GM12872 (cell line): ENCODE data around the gene GCHFR.

Source experiments
- TF ChIP-seq, protein P1 (sequence below): IDR thresholded peaks from 3 replicates; pipeline ENCODE4 v1.5.1; 2011; ENCODE audit warnings: low read depth, mild to moderate bottlenecking, low read length, moderate library complexity; ENCODE audit not compliant: insufficient read depth

Gene GCHFR

DNA sequence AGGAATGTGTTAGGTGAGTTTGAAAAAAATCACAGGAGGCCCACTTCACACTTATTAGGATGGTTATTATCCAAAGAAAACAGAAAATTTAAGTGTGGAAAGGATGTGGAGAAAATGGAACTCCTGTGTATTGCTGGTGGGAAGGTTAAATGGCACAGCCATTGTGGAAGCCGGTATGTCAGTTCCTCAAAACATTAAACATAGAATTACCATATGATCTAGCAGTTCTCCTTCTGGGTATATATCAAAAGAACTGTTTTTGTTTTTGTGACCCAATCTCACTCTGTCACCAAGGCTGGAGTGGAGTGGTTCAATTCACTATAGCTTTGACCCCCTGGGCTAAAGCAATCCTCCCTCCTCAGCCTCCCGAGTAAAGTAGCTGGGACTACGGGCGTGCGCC, 32.6 kb downstream of the GCHFR start:
- TF ChIP-seq, protein P1, sequence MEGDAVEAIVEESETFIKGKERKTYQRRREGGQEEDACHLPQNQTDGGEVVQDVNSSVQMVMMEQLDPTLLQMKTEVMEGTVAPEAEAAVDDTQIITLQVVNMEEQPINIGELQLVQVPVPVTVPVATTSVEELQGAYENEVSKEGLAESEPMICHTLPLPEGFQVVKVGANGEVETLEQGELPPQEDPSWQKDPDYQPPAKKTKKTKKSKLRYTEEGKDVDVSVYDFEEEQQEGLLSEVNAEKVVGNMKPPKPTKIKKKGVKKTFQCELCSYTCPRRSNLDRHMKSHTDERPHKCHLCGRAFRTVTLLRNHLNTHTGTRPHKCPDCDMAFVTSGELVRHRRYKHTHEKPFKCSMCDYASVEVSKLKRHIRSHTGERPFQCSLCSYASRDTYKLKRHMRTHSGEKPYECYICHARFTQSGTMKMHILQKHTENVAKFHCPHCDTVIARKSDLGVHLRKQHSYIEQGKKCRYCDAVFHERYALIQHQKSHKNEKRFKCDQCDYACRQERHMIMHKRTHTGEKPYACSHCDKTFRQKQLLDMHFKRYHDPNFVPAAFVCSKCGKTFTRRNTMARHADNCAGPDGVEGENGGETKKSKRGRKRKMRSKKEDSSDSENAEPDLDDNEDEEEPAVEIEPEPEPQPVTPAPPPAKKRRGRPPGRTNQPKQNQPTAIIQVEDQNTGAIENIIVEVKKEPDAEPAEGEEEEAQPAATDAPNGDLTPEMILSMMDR: no peak

DNA sequence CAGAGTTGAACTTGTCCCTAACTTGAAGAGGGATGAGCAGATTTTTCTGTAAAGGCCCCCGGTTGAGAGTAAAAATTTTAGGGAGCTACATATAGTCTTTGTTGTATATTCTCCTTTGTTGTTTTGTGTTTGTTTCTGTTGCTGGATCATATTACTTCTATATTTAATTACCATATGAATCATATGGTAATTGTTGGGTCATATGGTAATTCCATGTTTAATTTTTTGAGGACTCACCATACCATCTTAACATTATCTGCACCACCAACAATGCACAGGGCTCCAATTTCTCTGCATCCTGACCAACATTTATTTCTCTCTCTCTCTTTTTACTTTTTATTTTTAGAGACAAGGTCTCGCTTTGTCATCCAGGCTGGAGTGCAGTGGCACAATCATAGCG, 35.7 kb downstream of the GCHFR start:
- TF ChIP-seq, protein P1: no peak

DNA sequence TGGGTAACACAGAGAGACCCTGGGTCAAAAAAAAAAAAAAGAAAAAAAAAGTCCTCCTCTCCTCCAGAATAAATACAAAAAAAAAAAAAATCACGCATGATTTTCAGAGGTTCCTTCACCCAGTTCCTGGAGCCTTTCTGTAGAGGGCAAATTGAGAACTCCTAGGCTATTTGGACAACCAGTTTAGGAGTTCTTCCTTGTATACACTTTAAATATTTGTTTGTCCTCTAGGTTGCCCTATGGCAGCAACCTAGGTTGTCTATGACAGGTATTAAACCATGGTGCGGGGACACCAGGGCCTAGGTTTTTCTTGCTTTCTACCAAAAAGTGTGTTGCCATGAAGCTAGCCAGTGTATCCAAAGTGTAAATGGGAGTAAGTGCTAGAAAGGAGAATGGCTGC, 39.2 kb downstream of the GCHFR start:
- TF ChIP-seq, protein P1: no peak

DNA sequence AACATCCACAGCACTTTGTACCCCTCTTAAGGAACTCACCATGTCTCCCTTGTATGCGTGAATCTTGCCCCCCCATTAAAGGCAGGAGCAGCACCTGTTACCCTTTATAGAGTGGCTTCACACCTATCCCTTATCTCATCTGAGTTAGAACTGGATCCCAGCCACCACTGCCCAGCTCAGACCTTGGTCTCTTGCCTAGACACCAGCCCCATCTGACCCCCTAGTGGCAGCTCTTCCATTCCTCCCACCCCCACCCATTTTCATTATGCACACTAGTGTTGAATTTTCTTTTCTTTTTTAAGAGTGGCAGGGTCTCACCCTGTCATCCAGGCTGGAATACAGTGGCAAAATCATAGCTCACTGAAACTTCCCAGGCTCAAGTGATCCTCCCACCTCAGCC, 39.8 kb downstream of the GCHFR start:
- TF ChIP-seq, protein P1: no peak

DNA sequence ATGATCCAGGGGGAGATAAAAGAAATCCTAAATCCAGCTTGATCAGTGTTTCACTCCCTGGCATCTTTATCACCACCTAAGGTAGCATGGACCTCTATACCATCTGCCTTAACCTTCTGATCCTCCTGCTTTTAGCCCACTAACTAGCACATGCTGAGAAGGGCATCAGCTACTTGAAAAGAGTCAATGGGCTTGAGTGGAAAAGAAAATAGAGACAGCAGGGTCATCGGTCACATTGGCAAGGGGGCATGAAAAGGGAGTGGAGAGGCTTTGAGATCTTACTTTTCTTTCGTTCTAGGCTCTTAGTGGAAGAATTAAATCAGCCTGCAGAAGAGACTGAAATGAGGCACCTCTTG, 42.8 kb downstream of the GCHFR start:
- TF ChIP-seq, protein P1: no peak

DNA sequence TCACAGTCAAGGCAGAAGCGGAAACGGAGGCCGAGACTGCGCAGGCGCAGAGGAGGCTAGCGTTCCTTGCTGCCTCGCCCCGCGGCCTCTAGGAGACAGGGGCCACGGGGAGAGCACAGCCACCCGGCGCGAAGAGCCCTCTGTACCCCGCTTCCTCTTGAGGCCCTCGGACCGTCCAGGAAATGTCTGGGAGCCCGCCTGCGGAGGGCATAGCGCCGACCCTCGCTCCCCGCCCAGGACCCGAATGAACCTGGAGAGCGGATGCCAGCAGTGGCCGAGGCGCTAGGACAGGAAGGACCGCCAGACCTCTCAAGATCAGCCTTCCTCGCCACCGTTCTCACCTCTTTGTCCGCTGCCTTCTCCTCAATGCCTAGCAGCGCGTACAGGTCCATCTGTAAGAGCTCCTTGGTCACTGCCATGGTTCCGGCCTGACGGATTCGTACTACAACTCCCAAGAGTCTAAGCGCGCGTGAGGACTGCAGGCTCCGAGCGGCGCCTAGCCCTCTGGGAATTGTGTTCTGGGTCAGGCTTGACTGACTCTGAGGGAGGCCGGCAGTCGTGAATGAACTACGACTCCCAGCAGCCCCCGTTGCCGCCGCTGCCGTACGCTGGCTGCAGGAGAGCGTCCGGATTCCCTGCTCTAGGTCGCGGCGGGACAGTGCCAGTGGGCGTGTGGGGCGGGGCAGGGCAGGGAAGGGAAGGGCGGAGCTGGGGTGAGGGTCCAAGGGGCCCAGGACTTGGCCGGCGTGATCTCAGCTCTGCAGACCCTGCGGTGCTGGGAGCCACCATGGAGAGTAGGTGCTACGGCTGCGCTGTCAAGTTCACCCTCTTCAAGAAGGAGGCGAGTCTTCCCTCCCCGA, 43.4 kb downstream of the GCHFR start, which contains the start of the genes DNAJC17 and ZFYVE19:
TSS of gene DNAJC17 (minus strand) at position 446 of the 860 bp plus-strand sequence. CDS start at position 419, 27 bp downstream.
TSS of gene ZFYVE19 (plus strand) at position 62 of the 860 bp plus-strand sequence. CDS start at position 563, 501 bp downstream.
- TF ChIP-seq, protein P1: peak; percentile 39; the same call in 1 of the 3 replicates

DNA sequence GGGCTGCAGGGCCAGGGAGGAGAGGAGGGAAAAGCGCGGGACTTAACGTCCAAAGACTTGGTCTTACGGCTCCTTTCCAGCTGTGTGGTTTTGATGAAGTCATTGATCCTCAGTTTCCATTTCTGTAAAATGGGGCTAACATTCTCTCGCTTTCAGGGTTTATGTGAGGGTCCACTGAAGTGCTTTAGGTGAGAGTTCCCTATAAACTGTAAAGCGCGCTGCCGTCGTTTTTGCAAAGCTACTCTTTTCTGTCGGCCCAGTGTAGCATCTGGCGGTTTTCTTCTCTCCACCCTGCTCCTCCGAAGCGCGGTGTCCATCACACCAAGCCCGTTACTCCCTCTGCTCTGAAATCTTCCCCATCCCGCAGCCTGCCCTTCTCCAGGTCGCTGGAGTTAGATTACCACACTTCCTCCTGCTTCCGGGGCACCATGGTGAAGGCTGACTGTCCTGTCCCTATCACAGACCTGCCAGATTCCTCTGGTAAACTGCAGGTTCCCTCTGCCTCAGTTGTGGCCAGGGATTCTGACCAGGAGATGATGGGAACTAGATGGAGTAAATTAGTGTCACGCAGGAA, 44.1 kb downstream of the GCHFR start:
- TF ChIP-seq, protein P1: no peak
